GM19467 (cell line): ENCODE measurements around the gene BPIFB6.

ENCODE experiments used
- ATAC-seq: cut with Tn5 transposase; IDR thresholded peaks from one replicate; pipeline ENCODE4 v1.9.1; 2021; ENCODE audit warnings: mild to moderate bottlenecking, moderate library complexity; ENCODE audit not compliant: unreplicated experiment

BPIFB6 gene

DNA sequence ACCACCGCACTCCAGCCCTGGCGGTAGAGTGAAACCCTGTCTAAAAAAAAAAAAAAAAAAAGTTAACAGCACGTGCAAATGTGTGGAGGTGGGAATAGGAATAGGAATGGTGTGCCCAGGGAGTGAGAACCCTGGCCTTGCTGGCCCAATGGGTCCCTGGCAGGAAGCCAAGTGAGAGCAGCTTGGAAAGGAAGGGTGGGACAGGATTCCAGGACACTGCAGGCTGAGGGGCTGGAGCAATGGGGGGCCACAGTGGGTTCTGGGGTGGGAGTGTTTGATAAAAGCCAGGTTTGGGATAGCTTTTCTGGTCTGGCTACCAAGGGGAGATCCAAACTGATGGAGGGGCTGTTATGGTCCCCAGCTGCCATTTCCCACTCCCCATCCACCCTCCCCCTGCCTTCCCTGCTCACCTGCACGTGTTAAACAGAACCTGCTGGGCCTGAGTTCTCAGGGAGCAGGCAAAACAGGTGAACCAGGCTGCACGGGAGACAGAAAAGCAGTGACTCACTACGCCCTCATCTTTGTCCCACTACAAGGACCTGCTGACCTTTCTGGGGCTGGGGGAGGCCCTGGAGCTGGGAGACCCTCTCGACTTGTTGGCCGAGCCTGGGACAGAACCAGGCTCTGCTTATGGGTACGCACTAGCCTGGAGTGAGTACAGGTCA, 30.5 kb upstream of the BPIFB6 start:
- ATAC-seq, result no peak

DNA sequence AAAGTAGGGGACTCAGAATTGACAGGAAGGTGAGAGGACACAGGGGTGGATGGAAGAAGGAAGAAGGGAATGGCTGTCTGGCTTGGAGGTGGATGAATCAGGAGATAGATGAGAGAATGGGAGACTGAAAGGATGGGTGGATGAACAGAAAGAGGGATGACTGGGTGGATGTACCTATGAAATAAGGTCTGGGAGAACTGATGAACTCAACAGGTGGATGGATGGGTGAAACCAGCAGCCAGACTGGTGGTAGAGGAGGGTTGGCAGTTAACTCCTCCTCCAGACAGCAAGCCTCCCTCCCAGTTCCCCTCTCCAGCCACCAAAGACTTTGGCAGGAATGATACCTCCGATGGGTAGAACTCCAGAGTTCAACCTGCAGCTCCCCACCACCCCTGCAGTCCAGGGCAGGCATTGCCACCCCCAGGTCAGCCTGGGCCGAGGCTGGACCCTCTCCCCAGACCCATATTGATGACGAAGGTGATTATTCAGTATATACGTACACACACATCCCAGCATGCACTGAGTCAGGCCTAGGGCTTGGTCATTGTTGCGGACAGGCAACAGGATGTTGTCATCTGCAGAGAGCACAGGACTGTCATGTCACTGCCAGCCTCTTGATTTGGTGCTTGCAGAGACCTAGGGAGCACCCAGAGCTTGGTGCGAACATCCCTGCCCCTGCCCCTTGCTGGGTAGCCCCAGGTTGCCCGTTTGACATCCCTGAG, 29.2 kb upstream of the BPIFB6 start:
- no peak for ATAC-seq

DNA sequence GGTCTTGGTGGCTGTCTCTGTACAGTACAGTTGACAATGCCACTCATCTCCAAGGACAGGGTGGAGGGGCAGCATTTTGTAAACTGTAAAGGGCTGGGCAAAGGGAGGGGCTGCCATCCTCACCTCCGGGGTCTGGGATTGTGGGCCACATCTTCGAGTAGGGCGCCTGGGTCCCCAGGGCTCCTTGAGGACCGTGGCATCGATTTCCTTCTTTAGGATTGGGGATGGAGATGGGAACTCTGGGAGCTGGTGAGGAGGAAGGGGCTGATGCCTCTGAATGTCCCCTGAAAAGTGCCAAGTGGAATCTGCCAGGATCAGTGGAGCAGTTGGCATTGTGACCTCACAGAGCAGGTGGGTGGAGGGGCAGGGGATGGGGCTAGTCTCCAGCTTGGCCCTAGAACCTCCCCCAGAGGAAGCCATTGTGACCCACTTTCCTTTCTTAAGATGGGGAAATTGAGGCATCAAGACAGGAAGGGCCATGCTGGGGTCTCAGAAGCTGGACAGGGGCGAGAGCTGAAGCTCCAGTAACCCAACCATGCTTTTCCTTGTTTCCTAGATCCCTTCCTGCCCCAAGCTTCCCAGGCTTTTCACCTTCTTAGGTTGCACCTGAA, 27.2 kb upstream of the BPIFB6 start, which contains the start of gene SUN5:
Gene SUN5 (minus strand): TSS at position 293 of the 611 bp plus-strand sequence. CDS start 93 bp downstream, at position 200.
- no peak for ATAC-seq

DNA sequence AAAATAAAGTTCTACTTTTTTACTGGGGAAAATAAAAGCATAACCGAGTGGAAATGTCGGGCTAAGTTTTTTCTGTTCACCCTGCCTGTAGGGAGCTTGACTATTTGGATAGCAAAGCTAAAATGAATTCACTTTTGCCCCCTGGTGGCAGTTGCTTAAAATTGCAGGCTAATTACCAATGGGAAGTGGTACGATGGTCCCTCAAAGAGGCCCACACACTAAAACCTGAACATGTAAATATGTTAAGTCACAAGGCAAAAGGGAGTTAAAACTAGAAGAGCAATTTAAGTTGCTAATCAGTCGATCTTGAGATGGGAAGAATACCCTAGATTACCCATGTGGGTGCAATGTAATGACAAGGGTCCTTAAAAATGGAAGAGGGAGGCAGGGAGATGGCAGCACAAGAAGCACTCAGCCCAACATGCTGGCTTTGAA, 26.3 kb upstream of the BPIFB6 start:
- ATAC-seq, result no peak

DNA sequence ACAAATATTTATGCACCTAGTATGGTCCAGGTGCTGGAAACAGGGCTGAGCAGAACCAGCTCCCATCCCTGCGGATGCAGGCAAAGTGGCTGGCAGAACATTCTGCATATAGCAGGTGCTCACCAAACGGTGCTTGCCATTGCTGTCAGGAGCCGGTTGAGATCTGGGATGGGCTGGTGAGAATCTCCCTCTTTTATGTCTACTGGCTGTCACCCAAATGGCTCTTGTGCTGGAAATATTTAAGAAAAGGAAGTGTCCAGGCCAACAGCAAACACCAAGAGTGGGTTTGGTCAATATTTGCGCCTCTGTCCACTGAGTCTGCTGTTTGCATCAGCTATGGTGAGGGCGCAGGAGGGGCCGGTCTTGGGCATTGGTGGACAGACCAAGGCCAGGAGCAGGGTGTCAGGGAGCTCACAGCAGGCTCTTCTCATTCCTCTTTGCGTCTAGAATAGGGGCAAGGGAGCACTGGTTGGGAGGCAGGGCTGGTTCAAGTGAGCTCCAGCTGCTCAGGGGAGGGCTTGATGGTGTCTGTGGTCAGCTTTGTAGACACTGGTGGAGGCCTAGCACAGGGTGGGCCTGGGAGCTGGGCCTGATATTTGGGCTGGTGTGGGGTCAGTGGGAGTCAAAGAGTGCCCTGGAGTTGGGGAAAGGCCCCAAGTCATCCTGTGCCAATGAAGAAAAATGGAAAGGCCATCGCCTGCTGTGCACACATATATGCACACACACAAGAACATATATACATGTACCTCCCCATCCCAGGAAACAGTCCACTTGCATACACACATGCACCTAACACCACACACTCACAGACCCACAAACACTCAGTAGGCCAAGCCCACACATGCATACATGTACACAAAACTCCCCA, 25.3 kb upstream of the BPIFB6 start:
- ATAC-seq, result no peak

DNA sequence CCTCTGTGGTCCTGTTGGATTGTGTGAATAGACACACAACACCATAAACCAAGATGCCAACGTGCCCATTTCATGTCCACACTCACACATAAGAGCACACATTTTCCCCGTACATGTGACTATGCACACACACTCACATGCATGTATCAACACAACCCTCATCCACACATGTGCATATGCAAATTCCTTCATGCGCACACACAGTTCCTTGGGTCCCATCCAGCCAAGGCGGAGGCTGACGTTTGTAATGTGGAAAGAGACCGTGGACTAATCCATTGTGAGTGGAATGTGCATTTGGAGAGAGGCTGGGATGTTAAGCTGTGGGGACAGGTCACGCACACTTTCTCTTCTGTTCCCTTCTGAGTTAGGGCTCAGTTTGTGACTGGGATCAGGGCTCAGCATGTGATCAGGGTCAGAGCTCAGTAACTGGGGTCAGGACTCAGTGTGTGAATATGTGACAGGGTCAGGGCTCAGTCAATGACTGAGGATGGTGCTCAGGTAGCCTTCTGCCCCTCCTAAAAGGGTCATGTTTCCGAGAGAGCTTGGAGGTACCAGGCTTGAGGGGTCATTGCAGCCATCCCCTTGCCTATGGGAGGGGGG, 24.6 kb upstream of the BPIFB6 start:
- no peak for ATAC-seq

DNA sequence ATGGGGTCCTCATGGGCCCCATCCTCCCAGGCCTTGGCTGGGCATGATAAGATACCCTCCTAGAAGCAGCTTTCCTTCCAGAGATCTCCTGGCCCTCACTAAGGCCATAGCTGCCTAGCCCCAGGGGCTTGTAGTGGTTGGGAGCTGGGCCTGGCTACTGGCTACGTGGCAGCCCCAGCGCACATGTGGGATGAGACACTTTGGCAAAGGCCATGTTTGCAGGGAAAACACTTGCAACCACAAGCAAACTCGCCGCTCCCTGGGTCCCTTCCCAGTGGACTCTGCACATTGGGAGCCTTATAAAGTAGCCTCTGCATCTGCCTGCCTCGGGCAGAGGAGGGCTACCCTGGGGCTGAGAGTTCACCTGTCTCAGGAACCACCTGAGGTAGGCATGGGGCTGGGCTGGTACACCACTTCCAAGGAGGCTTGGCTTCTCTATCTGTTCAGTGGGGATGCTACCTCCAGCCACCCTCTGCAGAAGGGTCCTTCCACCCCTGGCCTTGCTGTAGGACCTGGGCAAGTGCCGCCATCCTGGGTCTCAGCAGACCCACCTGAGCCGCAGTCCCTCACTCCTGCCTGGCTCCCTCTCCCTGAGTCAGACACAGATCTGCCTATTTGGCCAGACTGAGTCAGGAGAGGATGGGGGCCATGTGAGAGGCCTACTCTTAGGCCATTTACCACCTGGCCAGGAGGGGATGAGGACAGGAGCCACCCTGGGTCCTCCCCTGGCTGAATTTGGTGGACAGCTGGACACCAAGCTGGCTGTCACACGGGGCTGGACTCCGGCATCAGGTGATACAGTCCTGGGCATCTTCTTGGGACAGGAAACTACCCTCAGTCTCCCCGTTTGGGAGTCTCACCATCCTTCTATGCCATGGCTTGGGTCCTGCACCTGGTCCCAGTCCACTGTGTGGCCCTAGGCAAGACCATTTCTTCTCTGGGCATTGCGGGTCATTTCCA, 23.8 kb upstream of the BPIFB6 start, which contains the start of gene BPIFB2:
Gene BPIFB2 (plus strand): TSS at position 329 of the 960 bp plus-strand sequence. CDS start 871 bp downstream, outside the sequence.
- no peak for ATAC-seq

DNA sequence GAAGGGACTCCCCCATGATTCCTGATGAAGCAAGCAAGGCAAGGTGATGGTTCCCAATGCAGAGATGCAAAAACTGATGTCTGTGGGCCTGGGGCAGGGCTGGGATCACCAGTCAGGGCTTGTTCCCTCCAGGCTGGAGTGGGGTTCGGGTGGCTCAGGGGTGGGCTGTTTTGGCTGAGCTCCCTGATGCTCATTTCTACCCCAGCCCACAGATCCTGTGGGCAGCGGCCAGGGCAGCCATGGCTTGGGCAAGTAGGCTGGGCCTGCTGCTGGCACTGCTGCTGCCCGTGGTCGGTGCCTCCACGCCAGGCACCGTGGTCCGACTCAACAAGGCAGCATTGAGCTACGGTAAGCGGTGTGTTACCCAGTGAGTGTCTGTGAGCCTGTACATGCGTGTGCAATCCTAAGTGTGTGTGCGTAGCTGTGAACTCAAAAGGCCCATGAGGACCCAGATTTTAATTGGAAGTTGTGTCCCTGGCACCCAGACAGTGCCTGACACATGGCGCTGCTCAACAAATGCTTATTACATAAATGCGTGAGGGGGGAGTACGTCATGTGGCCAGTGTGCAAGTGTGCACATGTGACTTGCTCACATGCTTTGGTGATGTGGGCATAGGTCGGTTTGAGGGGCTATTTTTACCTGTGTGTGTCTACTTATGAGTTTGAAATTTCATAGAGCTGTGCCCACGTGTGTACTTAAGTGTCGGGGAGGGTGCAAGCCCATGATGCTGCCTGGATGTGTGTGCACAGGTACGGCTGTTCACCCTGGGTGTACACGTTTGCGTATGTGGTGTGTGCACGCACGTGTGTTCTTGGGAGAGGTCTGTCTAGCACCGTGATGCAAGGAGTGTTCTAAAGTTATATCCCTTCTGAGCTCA, 22.9 kb upstream of the BPIFB6 start:
- ATAC-seq, result no peak

DNA sequence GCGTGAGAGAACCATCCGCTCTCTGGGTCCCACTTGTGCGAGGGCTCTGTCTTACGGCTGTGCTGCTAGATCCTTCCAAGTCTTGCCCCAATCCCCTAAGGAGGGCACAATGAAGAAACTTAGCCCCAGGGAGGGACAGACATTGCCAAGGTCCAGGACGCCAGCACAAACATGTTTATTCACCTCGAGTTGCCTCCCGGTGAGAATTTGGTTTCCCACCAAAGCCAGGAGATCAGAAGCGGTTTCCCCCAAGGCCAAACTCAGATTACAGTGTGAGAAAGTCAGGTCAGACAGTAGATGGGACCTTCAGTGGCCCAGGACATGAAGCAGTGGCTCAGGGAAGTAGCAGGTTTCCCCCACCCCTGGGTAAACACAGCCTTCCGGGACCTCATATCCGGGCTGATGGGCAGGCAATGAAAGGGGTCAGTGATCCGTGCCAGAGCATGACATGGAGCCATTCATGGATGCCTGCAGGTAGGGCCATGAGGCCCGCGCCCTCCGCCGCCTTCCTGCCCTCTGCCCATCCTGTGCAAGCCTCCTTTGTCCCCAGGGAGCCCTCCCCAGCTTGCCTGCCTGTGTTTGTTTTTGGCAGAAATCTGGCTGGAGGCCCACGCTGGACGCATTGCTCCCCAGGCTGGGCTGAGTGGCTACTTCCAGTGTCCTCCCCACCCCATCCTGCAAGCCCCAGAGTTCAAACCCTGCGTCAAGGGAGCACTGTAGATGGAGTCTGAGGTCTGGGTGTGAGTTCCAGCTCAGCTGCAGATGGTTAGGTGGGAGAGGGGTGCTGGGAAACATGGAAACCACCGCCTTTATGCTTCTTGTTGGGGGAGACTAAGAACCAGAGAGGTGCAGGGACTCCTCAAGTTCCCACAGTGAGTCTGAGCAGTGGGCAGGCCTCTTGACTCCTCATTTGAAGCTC, 22.0 kb upstream of the BPIFB6 start:
- ATAC-seq, result no peak

DNA sequence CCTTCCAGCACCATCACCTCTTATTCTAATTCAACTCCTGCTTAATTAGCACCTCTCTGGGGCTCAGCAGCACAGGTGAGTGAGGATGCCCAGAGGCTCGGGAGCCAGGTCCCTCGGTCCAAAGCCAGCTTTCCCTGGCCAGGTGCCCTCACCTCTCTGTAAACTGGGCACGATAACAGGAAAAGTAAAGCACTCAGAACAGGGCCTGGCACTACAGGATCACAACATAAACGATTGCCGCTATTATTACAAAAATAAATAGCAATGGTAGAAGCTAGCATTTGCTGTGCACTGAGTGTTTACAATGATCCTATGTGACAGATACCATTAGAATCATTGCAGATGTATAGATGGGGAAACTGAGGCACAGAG, 21.3 kb upstream of the BPIFB6 start:
- ATAC-seq, result no peak

DNA sequence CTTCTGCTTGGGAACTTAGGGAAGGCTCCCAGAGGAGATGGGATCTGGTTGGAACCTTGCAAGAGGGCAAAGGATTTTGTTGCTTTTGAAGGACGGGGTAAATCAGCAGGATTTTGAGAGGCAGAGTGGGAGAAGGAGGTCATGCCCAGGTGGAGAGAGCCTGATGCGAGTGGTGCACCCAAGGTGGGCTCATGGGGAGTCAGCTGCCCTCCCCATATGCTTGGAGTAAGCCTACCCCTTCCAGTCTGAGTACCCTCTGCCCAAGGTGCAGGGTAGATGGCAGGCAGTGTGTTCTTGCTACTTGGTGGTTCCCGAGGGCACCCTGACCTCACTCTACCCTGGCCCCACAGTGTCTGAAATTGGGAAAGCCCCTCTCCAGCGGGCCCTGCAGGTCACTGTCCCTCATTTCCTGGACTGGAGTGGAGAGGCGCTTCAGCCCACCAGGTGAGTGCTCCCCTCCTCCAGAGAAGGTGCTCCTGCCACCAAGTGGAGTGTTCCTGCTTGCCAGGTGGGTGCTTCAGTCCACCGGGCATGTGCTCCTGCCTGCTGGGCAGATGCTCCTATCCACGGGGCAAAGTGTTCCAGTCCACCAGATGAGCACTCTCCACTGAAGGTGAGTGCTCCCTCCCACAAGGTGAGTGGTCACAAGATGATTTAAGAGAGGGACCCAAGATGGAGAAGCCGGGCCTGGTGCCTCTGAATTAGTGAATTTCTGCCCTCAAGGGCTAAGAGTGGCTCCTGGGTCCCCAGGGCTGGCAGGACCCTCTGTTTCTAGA, 20.6 kb upstream of the BPIFB6 start:
- ATAC-seq, result no peak

DNA sequence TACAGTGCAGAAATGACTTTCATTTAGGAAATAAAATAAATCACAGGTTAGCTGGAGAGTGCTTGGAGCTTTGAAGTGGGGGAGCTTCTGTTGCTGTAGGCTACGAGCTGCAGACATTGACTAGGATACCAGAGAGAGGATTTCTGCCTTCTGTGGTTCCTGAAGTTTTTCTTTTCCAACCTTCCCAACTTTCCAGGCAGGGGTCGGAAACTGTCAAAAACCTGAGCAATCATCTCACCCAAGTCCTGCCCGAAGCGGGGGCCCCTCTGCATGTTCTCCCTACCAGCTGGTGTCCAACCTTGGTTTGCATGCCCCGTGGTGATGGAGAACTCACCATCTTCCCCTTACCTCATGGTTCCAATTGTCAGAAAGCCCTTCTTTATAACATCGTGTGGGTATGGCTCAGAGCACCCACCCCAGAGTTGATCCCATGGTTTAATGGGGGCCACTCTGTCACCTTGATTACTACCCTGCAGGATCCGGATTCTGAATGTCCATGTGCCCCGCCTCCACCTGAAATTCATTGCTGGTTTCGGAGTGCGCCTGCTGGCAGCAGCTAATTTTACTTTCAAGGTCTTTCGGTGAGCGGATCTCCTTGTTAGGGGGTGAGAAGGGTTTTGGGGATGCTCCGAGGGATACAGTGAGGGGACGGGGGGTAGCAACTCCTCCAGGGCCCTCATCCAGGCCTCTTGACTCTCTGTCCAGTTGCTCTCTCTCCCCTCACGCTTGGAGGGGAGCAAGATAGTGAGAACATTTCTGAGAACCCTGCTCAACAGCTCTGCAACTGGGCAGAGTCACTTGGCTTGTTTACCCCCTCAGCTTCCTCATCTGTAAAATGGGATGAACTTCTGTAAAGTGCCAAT, 18.9 kb upstream of the BPIFB6 start:
- ATAC-seq, result no peak

DNA sequence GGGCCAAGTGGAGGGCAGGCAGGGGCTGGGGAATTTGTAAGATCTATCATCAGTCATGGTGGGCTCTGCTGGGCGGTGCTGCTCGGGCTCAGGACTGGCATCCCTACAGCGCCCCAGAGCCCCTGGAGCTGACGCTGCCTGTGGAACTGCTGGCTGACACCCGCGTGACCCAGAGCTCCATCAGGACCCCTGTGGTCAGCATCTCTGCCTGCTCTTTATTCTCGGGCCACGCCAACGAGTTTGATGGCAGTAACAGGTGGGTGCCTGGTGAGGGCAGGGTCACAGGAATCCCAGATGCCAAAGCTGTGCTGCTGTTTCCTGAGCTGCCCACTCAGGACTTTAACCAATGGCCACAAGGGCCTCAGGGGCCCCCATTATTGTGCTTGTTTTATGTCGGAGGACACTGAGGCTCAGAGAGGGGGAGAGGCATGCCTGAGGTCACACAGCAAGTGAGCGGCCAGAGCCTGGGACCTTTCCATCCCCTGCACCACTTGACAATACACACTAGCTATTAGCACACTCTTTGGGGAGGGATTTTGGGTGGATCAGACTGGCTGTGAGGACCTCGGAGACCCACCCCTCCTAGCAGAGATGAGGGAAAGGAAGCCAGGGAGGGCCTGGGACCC, 17.6 kb upstream of the BPIFB6 start:
- ATAC-seq, result no peak

DNA sequence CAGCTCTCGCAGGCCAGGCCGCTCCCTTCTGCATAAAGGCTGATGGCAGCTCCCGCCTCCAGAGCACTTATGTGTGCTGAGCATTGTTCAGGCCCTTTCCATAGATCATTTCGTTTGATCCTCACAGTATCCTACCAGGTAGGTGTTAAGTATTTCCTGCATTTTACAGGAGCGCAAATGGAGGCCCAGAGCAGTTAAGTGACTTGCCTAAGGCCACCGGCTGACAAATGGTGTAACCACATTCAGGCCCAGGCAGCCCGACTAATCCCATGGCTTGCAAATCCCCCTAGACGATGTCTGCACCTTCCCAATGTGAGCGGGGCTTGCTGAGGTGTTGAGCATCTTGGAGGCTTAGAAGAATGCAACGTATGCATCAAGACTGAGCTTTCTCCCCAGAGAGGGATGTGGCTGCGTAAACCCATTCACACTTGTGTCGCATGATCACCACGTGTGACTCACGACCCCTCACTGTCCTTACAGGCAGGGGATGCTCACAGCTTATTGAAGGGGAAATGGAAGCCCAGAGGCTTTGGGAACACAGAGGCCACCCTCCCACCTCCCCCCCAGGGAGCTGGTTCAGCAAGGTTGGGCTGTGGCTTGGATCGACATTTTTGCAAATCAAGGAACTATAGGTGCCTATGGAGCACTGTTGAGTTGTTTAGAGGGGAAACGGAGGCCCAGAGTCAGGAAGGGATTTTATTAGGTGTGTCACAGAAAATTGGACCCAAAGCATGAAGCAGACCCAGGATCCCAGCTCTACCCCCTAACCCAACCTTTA, 16.9 kb upstream of the BPIFB6 start:
- ATAC-seq, result no peak

DNA sequence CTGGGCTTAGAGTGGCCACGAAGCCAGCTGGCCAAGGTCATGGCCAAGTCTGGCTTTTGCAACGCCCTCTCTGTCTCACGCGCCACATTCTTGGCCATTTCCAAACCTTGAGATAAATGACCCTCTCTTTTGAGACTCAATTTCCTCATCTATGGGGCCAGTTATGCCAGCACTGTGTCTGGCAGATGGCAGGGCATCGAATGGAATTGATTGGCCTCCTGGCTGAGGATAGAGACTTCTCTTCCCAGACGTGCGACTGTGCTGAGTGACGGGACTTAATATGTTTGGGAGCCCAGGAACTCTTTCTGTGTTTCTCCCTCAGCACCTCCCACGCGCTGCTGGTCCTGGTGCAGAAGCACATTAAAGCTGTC, 16.3 kb upstream of the BPIFB6 start:
- ATAC-seq, result no peak
